ENCODE results near the gene IFFO2.
"Not testable (repeated sequence)": the region's sequence is repeated elsewhere in the genome, so short reads cannot be mapped to it uniquely, and the experiment has no call there.

IFFO2 gene

DNA sequence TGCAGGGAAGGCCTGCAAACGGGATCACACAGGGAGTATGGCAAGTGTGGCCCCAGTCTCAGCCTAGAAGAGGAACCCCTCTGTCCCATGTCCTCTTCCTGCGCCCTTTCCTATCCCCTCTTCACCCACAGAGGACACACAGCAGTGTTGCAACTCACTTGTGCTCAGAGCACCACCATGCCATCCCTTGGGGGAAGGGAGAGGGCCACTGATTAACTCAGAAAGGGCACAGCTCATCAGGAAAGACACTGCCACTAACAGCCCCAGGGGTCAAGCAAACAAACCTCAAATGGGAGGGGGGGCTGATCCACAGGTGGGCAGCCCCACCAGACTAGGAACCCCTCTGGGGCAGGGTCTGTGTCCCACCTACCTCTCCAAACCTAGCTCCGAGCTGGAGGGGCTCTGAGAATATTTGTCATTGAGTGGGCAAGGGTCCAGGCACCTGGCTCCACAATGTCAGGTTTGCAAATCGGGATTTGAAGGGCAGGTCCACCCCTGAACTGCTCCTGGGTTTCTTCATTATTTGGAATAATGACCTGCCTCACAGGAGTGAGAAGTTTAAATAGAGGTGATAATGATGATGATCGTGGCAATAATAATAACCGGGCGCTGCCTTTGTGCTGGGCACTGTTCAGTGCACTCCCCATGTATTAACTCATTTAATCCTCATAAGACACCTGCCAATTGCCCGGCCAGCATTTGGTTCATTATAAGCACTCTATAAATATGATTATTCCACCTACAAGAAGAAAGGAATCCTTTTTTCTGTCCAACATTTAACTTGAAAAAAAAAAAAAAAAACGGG is 55.1 kb downstream of the IFFO2 start:
- TF ChIP-seq, protein P1, sequence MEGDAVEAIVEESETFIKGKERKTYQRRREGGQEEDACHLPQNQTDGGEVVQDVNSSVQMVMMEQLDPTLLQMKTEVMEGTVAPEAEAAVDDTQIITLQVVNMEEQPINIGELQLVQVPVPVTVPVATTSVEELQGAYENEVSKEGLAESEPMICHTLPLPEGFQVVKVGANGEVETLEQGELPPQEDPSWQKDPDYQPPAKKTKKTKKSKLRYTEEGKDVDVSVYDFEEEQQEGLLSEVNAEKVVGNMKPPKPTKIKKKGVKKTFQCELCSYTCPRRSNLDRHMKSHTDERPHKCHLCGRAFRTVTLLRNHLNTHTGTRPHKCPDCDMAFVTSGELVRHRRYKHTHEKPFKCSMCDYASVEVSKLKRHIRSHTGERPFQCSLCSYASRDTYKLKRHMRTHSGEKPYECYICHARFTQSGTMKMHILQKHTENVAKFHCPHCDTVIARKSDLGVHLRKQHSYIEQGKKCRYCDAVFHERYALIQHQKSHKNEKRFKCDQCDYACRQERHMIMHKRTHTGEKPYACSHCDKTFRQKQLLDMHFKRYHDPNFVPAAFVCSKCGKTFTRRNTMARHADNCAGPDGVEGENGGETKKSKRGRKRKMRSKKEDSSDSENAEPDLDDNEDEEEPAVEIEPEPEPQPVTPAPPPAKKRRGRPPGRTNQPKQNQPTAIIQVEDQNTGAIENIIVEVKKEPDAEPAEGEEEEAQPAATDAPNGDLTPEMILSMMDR (IDR thresholded peaks at IDR 0.05; ENCODE audit: control extremely low read depth, extremely low read depth, low read depth, missing control alignments): no peak
- POLR2A ChIA-PET: no interaction called here
- CTCF ChIA-PET: interaction anchor here (3.3 to 5.6 kb wide), 2 partner anchors 12 to 17 kb away, joined by 18 to 47 read pairs; no protein-coding TSS in a partner anchor
- DNase-seq (ENCODE audit: extremely low spot score): no peak

DNA sequence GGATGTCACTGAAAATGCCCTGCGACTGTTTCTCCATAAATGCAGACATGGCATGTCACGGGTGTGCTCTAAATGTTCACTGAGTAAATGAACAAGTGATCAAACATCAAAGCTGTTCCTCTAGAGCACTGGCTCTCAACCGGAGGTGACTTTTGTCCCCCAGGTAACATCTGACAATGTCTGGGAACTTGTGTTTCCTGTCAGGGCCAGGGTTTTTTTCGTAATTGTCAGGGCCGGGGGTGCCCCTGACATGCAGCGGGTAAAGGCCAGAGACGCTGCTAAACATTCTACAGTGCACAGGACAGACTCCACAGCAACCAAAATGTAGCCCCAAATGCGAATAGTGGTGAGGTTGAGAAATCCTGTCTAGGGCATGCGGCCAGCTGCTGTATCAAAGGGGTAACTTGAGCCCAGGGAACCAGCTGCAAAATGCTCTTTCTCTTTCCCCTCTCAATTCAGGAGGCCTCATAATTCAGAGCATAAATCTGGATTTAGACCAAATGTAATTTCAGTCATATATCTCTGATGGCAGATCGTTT is 56.1 kb downstream of the IFFO2 start:
- DNase-seq (ENCODE audit: extremely low spot score): no peak
- ChIA-PET POLR2A (no interaction called here), CTCF (interaction anchor here (3.2 to 9.0 kb wide), 4 partner anchors 13 to 16 kb away, joined by 18 to 89 read pairs (median 32); no protein-coding TSS in a partner anchor)
- TF ChIP-seq, protein P1 (IDR thresholded peaks at IDR 0.05; ENCODE audit: control extremely low read depth, extremely low read depth, low read depth, missing control alignments): no peak

DNA sequence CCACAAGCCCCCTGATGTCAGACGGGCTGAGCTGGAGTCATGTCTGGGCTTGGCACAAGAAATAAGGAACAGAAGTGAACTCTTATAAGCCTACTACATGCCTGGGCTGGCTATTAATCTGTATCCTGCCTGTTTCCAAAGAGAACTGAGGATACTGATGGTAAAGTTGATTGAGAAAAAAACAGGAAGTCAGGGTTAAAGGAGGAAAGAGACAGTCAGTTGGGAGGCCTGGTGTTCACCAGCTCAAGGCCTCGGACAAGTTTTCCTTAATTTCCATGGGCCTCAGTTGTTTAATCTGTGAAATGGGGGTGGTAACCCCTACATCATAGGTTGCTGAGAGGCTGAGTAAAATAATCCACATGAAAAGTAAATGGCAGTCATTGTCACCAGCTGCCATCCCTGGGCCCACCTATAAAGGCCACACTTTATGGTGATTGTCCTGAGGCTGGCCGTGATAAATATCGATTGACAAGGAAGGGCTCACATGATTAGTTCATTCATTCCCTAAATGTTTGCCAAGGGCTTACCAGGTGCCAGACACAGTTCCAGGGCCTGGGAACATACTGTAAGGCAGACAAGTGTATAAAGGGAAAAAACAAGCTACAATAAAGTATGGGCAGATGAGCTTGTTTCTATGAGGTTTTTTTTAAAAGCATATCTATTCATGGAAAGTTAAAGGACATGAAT is 57.0 kb downstream of the IFFO2 start:
- CTCF ChIA-PET: interaction anchor here (3.2 to 9.0 kb wide), 2 partner anchors 13 to 14 kb away, joined by 18 to 89 read pairs; no protein-coding TSS in a partner anchor
- no peak for DNase-seq (ENCODE audit: extremely low spot score)
- TF ChIP-seq, protein P1 (IDR thresholded peaks at IDR 0.05; ENCODE audit: control extremely low read depth, extremely low read depth, low read depth, missing control alignments): no peak
- POLR2A ChIA-PET: no interaction called here

DNA sequence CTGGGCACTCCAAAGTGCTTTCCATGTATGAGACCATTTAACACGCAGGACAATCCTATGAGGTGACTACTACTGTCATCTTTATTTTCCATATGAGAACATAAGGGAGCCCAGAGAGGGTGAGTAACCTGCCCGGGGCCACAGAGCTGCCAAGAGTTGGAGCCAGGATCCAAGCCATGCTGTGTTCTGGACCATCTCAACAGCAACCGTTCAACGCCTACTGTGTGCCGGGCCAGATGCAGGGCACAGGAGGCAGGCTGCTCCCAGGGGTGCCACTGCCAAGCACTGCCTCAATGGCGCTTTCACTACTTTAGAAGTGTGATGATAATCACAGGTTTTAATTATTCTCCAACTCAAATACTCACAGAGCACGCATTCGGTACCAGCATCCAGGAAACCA is 57.9 kb downstream of the IFFO2 start:
- TF ChIP-seq, protein P1 (IDR thresholded peaks at IDR 0.05; ENCODE audit: control extremely low read depth, extremely low read depth, low read depth, missing control alignments): no peak
- DNase-seq (ENCODE audit: extremely low spot score): no peak
- ChIA-PET CTCF (interaction anchor here (1.6 to 9.0 kb wide), 4 partner anchors 8 to 47 kb away, joined by 3 to 89 read pairs (median 18); no protein-coding TSS in a partner anchor), POLR2A (no interaction called here)

DNA sequence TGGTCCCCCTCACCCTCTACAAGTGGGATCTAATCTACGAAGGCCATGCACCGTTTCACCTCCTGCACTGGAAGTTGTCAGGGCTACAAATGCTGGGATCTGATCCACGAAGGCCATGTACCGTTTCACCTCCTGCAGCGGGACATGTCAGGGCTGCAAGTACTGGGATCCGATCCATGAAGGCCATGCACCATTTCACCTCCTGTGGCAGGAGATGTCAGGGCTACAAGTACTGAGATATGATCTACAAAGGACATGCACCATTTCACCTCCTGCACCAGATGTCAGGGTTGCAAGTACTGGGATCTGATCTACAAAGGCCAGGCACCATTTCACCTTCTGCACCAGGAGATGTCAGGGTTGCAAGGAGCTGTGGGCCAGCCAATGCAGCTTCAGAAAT is 61.2 kb downstream of the IFFO2 start:
- ChIA-PET CTCF (interaction anchor here (1.2 to 9.0 kb wide), 3 partner anchors 10 to 18 kb away, joined by 4 to 89 read pairs (median 19); no protein-coding TSS in a partner anchor), POLR2A (no interaction called here)
- DNase-seq (ENCODE audit: extremely low spot score): no peak
- TF ChIP-seq, protein P1 (IDR thresholded peaks at IDR 0.05; ENCODE audit: control extremely low read depth, extremely low read depth, low read depth, missing control alignments): no peak

DNA sequence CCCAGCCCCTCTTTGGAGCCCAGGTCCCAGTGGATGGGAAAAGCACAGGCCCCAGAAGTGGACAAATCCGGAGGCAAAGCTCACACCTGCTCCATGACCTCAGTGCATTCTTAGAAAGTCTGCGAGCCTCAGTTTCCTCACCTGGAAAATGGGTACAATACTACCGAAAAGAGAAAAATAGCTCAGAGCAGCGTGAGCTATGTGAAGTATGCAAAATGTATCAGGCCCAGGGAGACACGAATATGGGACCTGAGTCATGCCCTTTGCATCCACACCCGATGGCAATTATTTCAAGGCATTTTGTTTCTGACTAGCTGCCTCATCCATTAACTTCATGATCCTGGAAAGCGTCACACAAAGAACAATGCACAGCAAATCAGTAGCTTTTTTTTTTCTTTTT is 63.4 kb downstream of the IFFO2 start:
- CTCF ChIA-PET: interaction anchor here (1.1 to 9.0 kb wide), 4 partner anchors 8 to 20 kb away, joined by 5 to 89 read pairs (median 10); no protein-coding TSS in a partner anchor
- DNase-seq (ENCODE audit: extremely low spot score): no peak
- POLR2A ChIA-PET: interaction anchor here (0.6 kb wide), 1 partner anchor 29 kb away, joined by 3 read pairs; no protein-coding TSS in a partner anchor
- TF ChIP-seq, protein P1 (IDR thresholded peaks at IDR 0.05; ENCODE audit: control extremely low read depth, extremely low read depth, low read depth, missing control alignments): no peak

DNA sequence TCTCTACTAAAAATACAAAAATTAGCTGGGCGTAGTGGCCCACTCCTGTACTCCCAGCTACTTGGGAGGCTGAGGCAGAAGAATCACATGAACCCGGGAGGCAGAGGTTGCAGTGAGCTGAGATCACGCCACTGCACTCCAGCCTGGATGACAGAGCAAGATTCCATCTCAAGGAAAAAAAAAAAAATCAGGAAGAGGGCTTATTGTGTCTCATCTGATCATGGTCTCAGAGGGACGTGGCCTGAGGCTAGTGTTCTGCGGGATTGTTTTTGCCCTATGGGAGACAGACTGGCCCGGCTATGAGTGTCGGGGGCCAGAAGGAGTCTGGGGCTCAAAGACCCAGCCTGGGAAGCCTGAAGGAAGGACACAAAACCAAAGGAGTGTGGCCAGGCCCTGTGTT is 64.6 kb downstream of the IFFO2 start:
- CTCF ChIA-PET: interaction anchor here (1.0 to 9.0 kb wide), 4 partner anchors 7 to 21 kb away, joined by 3 to 89 read pairs (median 14); no protein-coding TSS in a partner anchor

More for the DNA sequence above, 64.6 kb downstream of the IFFO2 start:
- DNase-seq (ENCODE audit: extremely low spot score); POLR2A ChIA-PET: not testable (repeated sequence)

Data from GM10248 (cell line).